ENCODE measurements around the gene SNTG2.

The SNTG2 gene

DNA sequence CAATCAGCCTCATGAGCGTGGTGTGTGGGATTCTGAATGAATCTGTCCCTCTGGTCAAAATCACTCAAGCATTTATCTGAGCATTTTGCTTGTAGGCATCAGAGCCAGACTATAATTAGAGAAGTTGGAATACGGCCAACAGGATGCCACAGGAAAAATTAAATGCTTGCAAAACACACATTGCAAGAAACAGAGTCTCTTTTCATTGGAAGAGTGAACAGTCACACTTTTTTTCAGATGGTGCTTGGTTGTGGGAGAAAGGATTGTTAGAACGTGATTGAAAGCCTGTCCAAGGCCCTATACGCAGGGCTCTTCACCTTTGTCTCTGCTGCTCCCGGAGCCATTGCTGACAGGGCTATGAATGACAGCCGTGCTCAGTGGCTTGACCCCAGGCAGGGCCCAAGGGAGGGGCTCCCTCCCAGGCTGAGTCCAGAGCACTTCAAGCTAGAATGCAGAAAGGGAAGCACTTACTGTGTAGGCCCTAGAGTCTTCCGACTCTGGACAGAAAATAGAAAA, 59.8 kb downstream of the SNTG2 start:
- DNase-seq, result no peak

DNA sequence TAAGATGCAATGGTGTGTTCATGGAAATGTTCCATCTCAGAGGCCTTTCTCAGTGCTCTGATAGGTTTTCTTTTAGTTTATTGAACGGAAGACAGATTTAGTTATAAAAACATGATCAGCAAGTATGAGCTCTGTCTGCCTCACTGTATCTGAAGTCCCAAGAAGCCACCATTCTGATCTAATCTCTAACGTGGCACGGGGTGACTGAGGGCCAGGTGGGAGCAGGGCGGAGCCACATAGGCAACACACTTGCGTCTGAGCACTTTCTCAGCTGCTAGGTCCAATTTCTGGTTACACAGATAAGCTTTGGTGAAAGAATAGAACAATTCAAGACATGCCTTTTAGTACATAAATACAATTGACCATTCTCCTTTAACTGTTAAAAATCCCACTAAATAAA, 60.4 kb downstream of the SNTG2 start:
- no peak for DNase-seq

DNA sequence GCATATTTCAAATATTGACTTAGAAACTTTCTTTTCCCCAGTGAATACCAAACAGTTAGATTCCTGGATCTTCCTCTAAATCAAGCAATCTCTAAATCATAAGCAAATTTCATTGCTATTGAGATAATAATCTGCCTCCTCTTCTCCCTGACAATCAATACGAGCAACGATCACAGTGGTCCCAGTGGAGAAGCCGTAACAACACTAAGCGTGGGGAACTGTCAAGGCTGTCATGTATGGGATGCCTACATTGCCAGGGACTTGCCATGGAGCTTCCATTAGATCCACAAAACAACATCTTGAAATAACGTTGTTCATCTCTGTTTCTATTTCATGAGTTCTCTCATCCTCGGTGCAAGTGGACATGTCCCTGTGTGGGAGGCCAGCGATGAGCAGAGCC, 61.3 kb downstream of the SNTG2 start:
- DNase-seq, result no peak

DNA sequence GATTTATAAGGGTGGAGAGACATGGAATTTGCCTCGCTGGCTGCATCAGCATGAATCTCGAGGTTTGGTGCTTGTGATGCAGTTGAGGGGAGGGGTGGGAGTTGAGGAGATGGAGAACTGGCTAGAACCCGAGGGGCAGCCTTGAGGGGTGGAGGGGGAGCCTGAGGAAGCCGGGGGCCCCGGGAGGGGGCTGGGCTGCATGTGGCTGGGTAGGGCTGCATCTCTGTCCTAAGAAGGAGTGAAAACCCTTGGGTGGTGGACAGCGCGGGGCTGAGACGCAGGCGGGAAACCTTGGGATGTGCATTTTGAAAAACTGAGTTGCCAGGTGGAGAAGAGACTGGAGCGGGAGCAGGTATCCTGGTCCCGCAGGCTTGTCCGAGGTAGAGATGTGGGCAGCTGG, 64.2 kb downstream of the SNTG2 start:
- no peak for DNase-seq

DNA sequence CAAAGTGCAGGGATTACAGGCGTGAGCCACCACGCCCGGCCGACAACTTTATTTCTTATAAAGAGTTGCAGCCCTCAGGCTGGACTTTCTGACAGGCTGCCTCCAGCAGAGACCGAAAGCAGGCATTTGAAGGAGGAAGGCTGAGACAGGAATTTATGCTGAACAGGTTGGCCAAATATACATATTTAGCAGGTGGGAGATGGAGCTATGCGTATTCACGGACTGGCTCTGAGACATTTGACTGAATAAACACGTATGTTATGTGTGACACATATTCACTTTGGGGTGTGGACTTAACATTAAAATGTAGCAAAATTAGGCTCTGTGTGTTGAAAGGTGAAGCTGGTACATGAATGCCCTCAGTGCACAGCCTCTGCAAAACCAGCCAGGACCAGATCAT, 65.9 kb downstream of the SNTG2 start:
- no peak for DNase-seq

GRCh38 chr2:1017827-1018226, 67.2 kb downstream of the SNTG2 start:
- no peak for DNase-seq

DNA sequence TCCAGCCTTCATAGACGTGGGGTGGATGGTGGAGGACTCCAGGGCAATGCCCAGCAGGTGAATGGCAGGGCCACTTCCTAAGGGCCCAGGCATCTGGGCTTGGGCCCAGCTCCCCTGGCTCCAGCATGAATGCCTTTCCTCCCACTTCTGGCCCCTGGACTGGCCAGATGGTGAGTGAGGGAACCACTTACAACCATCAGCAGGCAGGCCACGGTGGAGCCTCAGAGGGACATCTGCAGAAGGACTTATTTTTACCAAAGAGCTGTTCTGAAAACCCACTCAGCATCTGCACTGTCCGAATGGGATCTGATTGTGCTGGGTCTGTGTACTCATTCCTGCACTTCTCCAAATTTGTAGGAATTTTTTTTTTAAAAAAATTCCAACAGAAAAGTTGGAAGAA, 69.6 kb downstream of the SNTG2 start:
- DNase-seq, result no peak

- DNase-seq, result no peak
Measured at GRCh38 chr2:1022178-1022577, 71.5 kb downstream of the SNTG2 start.

DNA sequence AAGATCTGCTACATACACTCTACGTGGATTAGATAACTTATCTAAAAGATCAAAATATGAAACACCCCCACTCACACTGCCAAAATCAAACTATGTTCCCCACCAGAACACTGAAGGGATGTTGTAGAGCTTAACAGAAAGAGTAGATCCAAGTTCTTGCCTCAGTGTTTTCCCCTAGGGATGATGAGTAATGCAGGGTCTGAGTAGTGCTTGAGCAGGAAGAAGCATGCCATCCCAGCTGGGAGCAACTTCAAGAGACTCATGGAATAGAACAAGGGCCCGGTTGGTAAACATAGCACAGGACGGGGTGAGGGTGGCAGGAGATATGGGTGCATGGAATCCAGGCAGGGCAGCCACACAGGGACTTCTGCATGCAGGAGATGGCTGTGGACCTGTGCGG, 74.3 kb downstream of the SNTG2 start:
- no peak for DNase-seq

GRCh38 chr2:1026141-1026540, 75.5 kb downstream of the SNTG2 start:
- no peak for DNase-seq

DNA sequence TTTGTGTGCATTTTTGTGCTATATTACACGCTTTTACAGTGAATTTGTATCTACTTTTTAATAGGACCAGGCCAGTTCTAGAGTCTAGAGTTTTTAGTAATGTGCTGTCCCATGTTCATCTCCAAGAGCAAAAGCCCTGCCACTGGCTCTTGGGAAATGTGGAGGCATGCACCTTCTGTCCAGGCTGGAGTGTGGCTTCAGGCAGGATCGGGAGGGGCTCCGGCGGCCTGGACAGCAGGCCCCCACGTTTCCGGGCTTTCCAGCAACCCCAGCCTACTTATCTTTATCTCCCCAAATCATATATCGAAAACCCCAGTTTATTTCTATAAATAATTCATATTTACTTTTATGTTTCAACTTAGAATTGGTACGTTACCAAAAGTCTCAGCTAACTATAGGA, 78.2 kb downstream of the SNTG2 start:
- DNase-seq, result no peak

DNA sequence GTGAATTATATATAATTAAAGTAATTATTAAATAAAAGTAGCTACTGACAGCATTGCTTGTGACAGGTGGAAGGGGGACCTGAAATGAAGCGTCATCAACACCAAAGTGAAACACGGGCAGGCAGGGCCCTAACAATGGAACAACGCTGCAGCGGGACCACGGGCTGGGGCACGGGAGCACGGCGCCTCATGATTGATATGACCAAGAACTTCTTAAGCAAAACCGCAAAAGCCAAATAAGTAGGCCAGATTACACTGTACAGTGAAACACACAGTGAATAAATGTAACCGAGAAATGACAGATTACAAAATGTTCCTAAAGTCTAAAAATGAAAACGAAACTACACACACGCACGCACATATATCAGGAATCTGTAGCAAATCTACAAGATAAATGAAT, 81.4 kb downstream of the SNTG2 start:
- DNase-seq, result peak; percentile 37 to 48

GRCh38 chr2:1033069-1033468, 82.4 kb downstream of the SNTG2 start:
- no peak for DNase-seq

- no peak for DNase-seq
Measured at GRCh38 chr2:1037066-1037465, 86.4 kb downstream of the SNTG2 start.

GRCh38 chr2:1039549-1039948, 88.9 kb downstream of the SNTG2 start:
- DNase-seq, result no peak

DNA sequence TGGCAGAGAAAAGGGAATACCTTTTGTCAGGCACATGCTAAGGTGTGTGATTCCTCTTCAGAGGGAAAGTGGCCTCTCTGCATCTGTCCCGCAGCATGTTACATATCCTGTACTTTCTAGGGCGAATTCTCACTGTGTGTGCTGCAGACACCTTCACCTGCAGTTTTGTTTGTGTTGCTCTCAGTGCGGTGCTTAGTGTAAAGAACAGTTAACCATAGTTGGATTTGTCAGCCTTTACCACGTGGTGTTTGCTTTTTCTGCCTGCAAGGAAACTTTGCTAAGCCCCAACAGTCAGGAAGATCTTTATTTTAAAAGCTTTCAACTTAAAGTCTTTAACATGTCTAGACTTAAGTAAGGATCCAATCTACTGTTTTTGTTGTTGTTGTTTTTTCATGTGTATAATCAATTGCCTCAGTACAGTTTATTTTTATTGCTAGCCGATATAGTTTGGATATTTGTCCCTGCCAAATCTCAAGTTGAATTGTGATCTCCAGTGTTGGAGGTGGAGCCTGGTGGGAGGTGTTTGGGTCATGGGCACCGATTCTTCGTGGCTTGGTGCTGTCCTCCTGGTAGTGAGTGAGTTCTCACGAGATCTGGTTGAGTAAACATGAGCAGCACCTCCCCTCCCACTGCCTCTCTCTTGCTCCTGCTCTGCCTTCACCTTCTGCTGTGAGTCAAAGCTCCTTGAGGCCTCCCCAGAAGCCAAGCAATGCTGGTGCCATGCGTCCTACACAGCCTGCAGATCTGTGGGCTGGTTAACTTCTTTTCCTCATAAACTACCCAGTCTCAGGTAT, 90.6 kb downstream of the SNTG2 start:
- DNase-seq, result no peak

GRCh38 chr2:1045109-1045508, 94.5 kb downstream of the SNTG2 start:
- no peak for DNase-seq

GRCh38 chr2:1046067-1046466, 95.4 kb downstream of the SNTG2 start:
- no peak for DNase-seq

- no peak for DNase-seq
Measured at GRCh38 chr2:1047485-1047884, 96.8 kb downstream of the SNTG2 start.

DNA sequence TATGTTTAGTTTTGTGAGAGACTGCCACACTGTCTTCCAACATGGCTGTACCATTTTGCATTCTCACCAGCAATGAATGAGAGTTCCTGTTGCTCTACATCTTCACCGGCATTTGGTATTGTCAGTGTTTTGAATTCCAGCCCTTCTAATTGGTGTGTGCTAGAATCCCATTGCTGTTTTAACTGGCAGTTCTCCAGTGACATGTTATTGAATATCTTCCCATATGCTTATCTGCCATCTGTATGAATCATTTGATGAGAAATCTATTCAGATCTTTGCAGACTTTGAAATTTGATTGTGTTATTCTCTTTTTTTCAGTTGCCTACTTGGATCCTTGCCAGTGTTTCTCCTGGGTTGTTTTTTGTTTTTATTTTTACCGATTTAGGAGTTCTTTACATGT, 99.0 kb downstream of the SNTG2 start:
- no peak for DNase-seq

GRCh38 chr2:1051075-1051474, 100.4 kb downstream of the SNTG2 start:
- no peak for DNase-seq

DNA sequence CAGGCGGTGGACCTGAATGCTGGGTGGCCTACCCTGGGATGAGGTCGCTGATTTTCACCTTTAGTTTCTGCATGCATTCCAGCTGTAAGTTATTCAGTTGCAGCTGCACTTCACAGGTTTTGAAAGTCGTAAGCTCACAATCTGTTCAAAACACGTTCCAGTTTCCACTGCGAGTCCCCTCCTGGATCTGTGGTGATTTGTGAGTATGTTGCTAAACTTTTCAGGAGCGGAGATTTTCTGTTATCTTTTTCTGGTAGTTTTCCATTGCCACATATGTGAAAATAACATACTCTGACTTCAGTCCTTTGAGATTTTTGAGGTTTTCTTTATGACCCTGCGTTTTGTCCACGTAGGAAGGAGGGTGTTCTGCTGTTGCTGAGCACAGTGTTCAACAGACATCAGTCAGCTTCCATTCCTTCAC, 102.1 kb downstream of the SNTG2 start:
- no peak for DNase-seq

DNA sequence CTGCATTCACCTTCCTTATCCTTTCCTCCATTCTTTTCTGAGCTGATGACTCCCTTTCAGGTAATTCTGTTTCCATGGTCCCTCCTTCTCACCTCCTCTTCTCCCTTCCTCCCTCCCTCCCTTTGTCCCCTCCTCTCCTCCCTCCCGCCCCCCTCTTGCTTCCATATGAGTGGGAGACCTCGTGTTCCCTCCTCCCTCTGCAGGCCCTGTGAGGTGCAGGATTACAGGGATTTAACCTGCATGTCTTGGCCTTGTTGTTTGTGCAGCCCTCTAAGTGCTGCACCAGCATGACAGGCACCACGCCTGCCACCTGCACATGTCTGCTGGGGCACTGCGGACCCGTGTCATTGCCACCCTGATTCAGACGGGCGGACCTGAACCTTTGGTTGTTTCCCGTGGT, 103.1 kb downstream of the SNTG2 start:
- no peak for DNase-seq

GRCh38 chr2:1054399-1054798, 103.8 kb downstream of the SNTG2 start:
- no peak for DNase-seq

DNA sequence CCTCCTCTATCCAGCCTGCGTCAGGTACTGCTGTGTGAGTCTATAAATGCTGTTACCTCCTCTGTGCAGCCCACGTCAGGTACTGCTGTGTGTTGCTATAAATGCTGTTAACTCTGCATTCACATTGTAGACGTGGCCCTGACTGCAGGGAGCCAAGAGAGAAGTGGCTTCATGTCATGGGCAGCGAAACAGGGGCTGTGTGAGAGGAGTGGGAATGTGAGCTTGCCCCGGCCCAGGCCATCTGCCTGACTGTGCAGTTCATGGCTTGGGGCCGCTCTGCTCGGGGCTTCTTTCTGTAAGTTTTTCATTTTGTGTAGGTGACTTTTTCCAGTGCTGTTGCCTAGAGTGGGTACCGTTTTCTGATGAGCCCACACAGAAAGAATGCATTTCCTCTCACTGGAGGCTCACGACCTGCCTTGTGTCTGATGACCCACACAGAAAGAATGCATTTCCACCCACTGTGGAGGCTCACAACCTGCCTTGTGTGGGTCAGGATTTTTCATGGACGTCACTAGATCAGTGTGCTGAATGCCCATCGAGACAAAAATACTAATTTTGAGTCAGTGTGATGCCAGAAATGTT, 104.5 kb downstream of the SNTG2 start:
- DNase-seq, result no peak
